ENCODE results near the gene TIMELESS.

DNA sequence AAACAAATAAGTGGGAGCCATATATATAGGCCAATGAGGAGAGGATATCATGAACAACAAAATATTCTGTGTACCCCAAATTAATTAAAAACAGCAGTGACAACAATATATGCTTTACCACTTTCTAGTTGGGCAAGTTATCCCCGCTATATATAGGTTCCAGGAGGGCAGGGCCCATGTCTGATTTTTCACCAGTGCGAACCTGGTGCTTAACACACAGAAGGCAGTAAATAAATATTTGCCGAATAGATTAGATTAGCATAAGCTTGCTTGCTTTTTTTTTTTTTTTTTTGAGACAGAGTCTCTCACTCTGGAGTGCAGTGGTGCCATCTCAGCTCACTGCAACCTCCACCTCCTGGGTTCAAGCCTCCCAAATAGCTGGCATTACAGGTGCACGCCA, 8.6 kb upstream of the TIMELESS start:
- TF ChIP-seq, protein P1, sequence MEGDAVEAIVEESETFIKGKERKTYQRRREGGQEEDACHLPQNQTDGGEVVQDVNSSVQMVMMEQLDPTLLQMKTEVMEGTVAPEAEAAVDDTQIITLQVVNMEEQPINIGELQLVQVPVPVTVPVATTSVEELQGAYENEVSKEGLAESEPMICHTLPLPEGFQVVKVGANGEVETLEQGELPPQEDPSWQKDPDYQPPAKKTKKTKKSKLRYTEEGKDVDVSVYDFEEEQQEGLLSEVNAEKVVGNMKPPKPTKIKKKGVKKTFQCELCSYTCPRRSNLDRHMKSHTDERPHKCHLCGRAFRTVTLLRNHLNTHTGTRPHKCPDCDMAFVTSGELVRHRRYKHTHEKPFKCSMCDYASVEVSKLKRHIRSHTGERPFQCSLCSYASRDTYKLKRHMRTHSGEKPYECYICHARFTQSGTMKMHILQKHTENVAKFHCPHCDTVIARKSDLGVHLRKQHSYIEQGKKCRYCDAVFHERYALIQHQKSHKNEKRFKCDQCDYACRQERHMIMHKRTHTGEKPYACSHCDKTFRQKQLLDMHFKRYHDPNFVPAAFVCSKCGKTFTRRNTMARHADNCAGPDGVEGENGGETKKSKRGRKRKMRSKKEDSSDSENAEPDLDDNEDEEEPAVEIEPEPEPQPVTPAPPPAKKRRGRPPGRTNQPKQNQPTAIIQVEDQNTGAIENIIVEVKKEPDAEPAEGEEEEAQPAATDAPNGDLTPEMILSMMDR (conservative IDR thresholded peaks at IDR 0.05; ENCODE audit: low read length) = no peak
- no peak for TF ChIP-seq EZH2phosphoT487 (IDR thresholded peaks at IDR 0.05; ENCODE audit: borderline replicate concordance)

Data from Loucy (cell line).